NCI-H748 (cell line): ENCODE results near the gene PRDM9.

Experiments
- DNase-seq: peaks from one replicate; lab custom pipeline; 2025; ENCODE audit not compliant: unreplicated experiment; lab: John Stamatoyannopoulos, UW

The PRDM9 gene

GRCh38 chr5:23527216-23527920, 20.0 kb downstream of the PRDM9 start:
- DNase-seq, result peak; percentile 76

GRCh38 chr5:23528677-23529076, 21.3 kb downstream of the PRDM9 start:
- no peak for DNase-seq

- no peak for DNase-seq
Measured at GRCh38 chr5:23530571-23530970, 23.2 kb downstream of the PRDM9 start.

GRCh38 chr5:23571059-23571458, 63.6 kb downstream of the PRDM9 start:
- no peak for DNase-seq
